ENCODE results near the gene COL8A1.

GRCh38 chr3:99768126-99768525 lies 129.7 kb downstream of the COL8A1 start:
- TF ChIP-seq CTCF (conservative IDR thresholded peaks at IDR 0.05): no peak
- no peak for TF ChIP-seq ZFX (IDR thresholded peaks at IDR 0.05)

Measured in C4-2B (cell line).